SK-MEL-5 (cell line): Measurements from ENCODE around the gene TP73. TPM values are rescaled to one million over a fixed set of nuclear protein-coding genes. Genes with fewer than 3 reads are reported as not detected.
A peak's percentile ranks its signal among the peaks of the same experiment; 100 is the strongest.
"Not testable (repeated sequence)": the region's sequence is repeated elsewhere in the genome, so short reads cannot be mapped to it uniquely, and the experiment has no call there.

ENCODE experiments used
- DNase-seq: peaks from one replicate; pipeline ENCODE4 v3.0.0-alpha.2; 2016; ENCODE audit warnings: low read depth, low spot score
- in situ Hi-C: cut with HindIII; loops from 2 replicates; pipeline ENCODE4 v1.10.0; 2016; ENCODE audit warnings: low sequenced_read_pairs, high pct_unique_total_duplicates, low pct_unique_long_range_greater_than_20kb
- total RNA-seq: library from RNA; depleted of rRNA; stranded (reverse); fragments of >200 nt; shearing (Covaris generic); gene quantifications from 2 replicates; pipeline ENCODE4 v1.2.3, GENCODE V29; 2014

TP73 gene
- total RNA-seq, 1 experiment from 2014 or later = 0.32 TPM

DNA sequence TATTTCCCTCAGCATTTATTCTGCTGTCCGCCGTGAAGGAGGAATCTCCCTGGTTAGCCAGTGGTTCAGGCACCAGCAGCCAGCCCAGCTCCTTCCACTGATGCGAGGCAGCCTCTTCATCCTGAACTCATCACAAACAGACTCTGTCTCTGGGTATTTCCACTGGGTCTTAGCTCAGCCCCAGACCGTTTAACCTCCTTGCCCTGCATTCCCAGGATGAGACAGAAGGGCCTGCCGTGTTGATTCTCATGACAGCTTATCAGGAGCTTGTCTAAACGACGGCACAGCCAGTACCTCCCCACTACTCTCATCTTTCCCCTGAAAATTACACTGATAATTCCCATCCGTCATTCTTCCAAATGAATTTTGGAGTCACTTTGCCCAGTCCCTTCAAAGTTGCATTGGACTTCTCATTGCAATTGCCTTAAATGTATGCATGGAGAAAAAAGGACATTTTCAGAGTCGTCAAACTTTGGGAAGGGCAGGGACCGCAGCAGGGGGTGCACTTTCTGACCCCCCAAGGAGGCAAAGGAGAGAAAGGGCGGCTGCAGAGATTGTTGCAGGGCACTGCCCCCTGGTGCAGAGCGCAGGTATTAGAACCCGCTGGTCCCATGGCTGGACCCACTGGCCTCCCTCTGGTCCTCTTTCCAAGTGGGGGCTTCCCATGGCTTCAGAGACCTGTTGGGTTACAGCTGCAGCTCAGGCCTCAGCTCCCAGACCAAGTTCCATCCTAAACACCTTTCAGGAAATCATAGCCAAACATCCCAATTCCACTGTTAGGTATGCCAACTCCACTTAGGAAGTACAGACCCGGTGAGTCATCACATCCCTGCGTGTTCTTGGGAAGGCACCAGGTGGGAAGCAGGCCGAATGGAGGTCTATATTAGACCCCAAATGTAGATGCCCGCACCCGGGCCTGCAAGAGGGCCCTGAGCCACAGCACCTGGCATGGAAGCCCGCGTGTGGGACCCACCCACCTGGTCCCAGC is 37.3 kb upstream of the TP73 start:
- in situ Hi-C loops = no loop called here
- peak; percentile 30 for DNase-seq

DNA sequence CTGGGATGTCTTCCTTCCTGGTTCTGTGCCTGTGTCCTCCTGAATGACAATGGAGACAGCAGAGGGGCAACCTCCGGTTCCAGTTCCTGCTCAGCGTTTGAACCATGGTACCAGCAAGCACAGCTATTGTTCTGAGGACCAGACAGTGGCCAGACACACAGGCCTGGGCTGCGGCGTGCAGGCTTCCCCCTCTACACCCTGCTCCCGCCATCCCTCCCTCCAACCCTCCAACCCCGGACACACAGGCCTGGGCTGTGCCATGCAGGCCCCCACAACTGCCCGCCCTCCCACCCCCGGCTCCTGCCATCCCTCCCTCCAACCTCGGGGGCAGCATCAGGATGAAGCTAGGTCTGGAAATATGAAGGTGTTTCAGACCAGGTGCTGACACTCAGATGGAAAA is 35.5 kb upstream of the TP73 start:
- in situ Hi-C loops = no loop called here

DNA sequence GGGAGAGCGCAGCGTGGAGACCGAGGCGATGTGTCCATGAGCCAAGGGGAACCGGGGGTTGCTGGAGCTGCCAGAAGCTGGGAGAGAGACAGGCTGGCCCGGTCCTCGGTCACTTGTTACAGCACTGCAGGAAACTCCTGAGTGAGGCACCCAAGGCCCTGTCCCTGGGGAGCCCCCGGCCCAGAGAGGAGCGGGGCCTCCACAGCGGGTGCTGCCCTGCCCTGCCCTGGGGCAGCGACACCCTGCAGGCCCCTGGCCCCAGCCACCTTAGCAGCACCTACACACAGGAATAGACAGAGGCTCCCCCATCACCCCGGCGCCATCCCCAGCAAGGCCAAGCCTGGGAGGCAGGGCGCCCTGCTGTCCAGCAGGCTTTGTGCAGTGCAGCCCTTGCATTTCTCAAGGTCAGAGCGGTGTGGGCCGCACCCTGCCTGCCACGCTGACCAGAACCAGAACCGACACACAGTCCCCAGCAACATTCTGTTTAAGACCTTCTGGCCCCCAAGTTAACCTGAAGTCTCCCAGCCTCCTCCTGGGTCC is 34.4 kb upstream of the TP73 start:
- DNase-seq = no peak
- in situ Hi-C loops = no loop called here

More for the DNA sequence above, 35.5 kb upstream of the TP73 start:
- DNase-seq = no peak

DNA sequence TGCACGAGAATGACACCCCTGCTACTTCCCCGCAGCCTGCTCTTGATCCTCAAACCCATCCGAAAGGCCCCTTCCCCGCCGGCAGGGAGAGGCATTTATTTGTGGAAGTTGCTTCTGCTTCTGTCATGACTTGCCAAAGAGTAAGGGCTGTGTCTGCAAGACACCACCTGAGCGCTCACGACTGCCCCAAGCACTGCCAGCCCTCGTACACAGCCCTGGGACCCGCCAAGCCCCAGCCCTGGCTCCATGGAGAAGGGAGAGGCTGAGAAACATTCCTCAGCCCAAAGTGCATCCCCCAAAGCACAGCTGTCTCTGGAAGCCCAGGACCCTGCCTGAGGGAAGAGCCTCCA is 33.8 kb upstream of the TP73 start:
- DNase-seq = no peak
- in situ Hi-C loops = no loop called here

DNA sequence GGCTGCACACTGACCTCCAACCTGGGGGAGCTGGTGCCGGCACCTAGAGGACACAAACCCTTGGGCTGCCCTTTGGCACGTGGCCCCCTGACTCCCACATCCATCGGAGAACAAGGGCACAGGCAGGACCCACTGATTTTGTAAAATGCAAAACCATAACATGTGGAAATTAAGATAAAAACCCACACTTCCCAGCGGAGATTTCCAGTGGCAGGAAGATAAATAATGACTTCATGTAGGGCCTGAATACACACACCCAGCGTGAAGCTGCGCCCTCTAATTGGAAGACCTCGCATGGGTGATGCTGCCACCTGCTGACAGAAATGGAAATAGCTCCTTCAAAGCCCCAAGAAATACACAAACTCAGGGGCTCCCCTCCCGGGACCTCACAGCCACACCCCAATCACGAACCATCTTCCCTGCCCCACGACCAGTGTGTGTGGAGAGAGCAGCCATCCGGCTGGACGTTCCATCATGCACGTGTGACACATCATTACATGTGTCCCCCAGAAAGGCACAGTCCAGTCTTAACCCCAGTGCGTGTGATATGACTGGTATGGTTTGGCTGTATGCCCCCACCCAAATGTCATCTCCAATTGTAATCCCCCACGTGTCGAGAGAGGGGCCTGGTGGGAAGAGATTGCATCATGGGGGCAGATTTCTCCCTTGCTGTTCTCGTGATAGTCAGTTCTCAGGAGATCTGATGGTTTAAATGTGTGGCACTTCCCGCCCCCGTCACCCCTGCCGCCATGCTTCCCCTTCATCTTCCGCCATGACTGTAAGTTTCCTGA is 33.2 kb upstream of the TP73 start:
- in situ Hi-C loops = no loop called here
- peak; percentile 67 for DNase-seq

DNA sequence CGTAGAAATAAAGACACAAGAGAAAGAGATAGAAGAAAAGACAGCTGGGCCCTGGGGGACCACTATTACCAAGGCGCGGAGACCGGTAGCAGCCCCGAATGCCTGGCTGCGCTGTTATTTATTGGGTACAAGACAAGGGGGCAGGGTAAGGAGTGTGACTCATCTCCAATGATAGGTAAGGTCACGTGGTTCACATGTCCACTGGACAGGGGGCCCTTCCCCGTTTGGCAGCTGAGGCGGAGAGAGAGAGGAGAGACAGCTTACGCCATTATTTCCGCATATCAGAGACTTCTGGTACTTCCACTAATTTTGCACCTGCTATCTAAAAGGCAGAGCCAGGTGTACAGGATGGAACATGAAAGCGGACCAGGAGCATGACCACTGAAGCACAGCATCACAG is 31.6 kb upstream of the TP73 start:
- no peak for DNase-seq
- in situ Hi-C loops = no loop called here

DNA sequence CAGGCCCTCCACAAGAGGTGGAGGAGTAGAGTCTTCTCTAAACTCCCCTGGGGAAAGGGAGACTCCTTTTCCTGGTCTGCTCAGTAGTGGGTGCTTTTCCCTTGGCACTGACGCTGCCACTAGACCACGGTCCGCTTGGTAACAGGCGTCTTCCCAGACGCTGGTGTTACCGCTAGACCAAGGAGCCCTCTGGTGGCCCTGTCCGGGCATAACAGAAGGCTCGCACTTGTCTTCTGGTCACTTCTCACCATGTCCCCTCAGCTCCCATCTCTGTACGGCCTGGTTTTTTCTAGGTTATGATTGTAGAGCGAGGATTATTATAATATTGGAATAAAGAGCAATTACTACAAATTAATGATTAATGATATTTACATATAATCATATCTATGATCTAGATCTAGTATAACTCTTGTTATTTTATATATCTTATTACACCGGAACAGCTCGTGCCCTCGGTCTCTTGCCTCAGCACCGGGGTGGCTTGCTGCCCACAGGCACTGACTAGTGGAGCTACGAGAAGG is 31.1 kb upstream of the TP73 start:
- in situ Hi-C loops = not testable (repeated sequence)
- peak; percentile 61 for DNase-seq

DNA sequence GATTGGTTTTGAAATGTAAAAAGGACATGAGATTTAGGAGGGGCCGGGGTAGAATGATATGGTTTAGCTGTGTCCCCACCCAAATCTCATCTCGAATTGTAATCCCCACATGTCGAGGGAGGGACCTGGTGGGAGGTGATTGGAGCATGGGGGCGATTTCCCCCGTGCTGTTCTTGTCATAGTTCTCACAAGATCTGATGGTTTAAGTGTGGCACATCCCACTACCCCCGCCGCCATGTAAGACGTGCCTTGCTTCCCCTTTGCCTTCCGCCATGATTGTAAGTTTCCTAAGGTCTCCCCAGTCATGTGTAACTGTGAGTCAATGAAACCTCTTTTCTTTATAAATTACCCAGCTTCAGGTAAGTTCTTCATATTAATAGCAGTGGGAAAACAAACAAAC is 30.2 kb upstream of the TP73 start:
- in situ Hi-C loops = not testable (repeated sequence)

DNA sequence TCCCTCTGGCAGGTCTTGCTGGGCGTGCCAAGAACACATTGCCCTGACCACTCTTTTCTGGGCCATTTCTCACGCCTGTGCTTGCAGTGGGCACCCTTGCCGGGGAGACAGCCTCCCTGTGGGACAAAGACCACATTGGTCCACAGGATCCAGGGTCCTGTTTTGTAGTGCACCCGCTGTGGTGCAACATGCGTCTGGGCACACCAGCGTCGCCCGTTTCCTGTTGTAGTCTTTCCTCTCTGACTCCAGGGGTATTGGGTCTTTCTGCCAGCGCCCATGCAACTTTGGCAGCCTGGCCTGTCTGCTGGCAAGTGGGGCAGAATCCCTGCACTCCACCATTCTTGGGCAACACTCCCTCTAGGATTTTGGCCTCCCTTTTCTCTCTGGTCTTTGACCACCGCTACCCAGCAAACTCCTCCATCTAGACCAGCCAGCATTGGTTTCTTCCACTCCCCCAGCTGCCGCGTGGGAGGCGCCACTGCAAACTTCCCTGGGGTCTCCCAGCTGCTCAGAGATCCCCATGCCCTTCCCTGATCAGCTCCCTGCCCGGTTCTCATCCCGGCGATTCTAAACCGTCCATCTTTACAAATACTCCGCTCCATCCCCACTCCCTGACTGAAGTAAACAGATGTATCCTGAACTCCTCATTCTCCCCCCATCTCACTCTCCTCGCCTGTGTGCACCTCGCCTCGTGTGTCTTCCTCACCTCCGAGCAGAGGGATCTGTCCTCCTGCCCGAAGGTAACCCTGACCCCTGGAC is 28.7 kb upstream of the TP73 start:
- in situ Hi-C loops = no loop called here
- no peak for DNase-seq

More for the DNA sequence above, 30.2 kb upstream of the TP73 start:
- DNase-seq = not testable (repeated sequence)

DNA sequence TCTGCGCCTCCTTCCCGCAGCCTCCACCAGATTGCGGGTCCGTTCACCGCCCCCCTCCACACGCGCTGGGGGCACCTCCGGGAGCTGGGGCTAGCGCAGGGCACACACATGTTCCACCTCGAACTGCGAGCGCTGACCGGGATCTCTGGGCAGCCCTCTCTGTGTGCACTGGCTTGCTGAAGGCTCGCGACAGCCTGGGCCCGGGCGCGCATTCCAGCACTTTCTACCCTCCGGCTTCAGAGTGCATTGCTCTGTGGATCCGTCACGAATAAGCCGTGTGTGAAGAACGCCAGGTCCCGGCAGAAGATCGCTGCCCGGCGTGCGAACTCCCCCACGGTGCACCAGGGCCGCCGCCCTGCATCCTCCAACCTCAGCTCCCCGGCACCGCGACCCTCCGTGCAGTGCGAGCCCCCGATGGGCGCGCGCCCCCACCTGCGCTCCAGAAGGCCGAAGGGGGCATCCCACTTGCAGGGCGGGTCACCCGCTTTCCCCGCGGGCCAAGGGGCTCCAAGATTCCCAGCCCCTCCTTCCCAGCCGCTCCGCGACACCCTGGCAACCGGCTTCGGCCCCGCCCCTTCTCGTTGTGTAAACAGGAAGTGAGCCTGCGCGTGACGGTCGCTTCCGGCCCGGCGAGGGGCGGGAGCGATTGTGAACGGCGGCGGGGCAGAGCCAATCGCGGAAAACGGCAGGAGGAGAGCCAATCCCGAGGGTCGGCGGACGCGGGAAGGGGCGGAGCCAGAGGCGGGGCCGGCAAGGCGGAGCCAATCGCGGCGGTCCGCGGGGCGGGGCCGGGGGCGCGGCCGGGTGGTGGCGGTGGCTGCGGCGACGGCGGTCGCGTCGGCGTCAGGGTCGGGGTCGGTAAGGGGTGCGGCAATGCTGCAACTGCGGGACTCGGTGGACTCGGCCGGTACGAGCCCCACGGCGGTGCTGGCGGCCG is 27.8 kb upstream of the TP73 start, which contains the start of gene TPRG1L:
TPRG1L (plus strand) TSS at position 816 of the 937 bp plus-strand sequence; CDS start at position 874, 58 bp downstream.
- DNase-seq = peak; percentile 94
- in situ Hi-C loops = no loop called here

DNA sequence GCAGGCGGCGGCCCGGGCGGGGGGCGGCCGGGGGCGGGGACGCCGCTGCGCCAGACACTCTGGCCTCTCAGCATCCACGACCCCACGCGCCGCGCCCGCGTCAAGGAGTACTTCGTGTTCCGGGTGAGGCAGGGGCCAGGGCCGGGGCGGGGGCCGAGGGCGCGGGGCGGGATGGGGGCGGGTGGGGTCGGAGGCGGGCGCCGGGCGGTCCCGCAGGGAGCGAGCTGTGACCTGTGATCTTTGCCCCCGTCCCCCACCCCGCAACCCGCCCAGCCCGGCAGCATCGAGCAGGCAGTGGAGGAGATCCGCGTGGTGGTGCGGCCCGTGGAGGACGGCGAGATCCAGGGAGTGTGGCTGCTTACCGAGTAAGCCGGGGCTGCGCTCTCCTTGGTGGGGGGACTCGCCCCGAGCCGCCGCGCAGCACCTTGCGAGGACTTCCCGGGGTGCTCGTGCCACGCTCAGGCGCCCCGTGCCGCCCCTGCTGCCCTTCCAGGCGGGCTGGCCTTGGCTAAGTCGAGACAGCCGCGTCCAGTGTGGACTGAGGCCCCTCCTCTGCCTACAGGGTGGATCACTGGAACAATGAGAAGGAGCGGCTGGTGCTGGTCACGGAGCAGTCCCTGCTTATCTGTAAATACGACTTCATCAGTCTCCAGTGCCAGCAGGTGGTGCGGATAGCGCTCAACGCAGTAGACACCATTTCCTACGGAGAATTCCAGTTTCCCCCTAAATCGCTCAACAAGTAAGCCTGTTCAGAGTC is 27.0 kb upstream of the TP73 start:
- DNase-seq = peak; percentile 19

DNA sequence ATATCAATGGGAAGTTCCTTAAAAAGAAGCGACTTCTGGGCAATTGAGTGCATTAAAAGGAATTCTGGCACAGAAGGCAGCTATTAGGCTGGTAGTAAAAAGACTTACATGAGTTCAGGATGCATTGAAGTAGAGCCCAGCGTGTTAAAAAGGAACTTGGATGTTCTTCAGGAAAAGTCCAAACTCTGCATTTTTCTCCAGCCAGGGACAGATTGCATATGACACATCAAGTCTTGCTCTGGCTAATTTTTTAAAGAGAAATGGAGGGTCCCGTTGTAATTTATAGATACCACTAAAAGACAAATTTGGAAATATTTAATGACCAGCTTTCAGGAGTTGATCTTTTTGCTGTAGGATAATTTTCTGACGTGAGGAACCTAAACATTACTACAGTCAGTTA is 26.3 kb upstream of the TP73 start:
- no peak for DNase-seq
- in situ Hi-C loops = no loop called here

More for the DNA sequence above, 27.0 kb upstream of the TP73 start:
- in situ Hi-C loops = no loop called here

DNA sequence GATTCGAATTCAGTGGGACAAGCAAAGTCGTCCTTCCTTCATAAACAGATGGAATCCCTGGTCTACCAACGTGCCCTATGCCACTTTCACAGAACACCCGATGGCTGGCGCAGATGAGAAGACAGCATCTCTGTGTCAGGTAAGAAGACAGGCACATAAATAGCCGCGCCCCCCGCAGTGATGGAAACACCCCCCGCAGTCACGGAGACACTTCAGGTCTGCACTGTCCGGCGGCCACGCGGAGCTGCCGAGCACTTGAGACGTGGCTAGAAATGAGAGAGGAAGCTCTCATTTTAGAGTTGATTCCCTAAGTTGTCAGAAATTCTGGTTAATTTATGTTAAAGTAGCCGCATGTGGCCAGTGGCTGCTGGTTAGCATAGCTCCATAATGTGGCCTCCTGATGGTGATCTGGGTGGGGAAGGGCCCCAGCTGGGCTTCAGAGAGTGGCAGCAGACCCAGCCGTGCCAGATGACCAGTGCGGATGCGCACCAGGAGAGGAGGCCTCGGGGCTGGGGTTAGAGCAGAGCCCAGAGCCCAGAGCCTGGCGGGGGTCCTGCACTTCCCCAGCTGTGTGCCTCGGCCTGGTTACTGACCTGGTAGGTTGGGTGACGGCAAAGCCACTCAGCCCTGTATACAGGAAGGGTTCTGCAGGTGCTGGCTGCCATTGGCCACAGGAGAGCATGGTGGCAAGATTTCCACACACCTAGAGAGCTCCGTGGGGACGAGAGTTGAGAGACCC is 24.6 kb upstream of the TP73 start:
- in situ Hi-C loops = no loop called here
- no peak for DNase-seq

DNA sequence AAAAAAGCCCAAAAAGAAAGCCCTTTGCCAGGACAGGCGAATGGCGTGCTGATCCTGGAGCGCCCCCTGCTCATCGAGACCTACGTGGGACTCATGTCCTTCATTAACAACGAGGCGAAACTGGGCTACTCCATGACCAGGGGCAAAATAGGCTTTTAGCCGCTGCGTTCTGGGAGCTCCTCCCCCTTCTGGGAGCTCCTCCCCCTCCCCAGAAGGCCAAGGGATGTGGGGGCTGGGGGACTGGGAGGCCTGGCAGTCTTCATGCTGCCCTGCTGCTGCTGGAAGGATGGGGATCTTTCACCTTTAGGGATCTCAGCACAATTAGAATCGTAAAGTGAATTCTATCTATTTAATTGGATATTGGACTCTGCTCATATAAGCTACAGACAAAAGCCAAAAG is 23.9 kb upstream of the TP73 start:
- peak; percentile 21 for DNase-seq
- in situ Hi-C loops = no loop called here

DNA sequence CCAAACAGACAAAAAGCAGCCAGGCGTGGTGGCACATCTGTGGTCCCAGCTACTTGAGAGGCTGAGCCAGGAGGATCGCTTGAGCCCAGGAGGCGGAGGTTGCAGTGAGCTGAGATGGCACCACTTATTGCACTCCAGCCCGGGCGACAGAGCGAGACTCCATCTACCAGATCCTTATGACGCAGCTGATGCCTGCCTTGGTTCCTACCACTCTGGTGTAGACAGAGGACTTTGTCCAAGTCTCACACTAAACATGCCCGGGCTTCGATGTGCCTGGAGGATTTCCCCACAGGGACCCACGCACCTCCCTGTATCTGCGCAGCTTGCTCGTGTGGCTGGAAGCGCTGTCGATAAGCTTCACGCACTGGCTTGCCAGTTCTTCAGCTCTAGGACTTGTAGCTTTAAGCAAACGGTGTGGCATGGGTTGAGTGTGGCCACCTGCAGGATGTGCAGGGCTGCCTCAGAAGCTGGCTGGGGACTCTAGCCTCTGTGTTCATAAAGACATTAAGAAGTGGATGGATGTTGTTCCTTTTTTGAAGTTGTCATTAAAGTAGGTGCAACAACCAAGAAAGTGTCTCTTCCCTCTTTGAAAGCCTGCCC is 22.7 kb upstream of the TP73 start:
- in situ Hi-C loops = no loop called here
- no peak for DNase-seq
